Psoas muscle (tissue), 8 donors: ENCODE data around the gene ACKR3. TPM values are rescaled to one million over a fixed set of nuclear protein-coding genes. Genes with fewer than 3 reads are reported as not detected.
A peak's percentile ranks its signal among the peaks of the same experiment; 100 is the strongest.

Experiments used
- ATAC-seq, 4 donors: fragments of 200-7000 bp; cut with Tn5 transposase; one replicate each; pipeline ENCODE4 v1.9.1; 2020; ENCODE audit warnings: moderate library complexity in 3 of 4, mild to moderate bottlenecking in 2 of 4
- DNase-seq, 2 donors: peaks; one replicate each; pipeline ENCODE4 v3.0.0-alpha.2; 2020
- H3K27ac ChIP-seq: fragments of 200-600 bp; one replicate; pipeline ENCODE4 v1.8.0; 2022
- H3K27me3 ChIP-seq, 3 donors: fragments of 200-600 bp in 1 of 3; one replicate each; pipeline versions ENCODE4 v1.6.1 to v1.8.0; 2013 to 2022; ENCODE audit warnings: low read length in 2 of 3, mild to moderate bottlenecking in 2 of 3, moderate library complexity in 1 of 3; ENCODE audit not compliant: insufficient read depth in 3 of 3
- H3K36me3 ChIP-seq, 2 donors: fragments of 200-600 bp in 1 of 2; one replicate each; pipeline versions ENCODE4 v1.6.1 to v1.8.0; 2013 to 2022; ENCODE audit warnings: low read depth in 1 of 2, mild to moderate bottlenecking in 1 of 2, moderate library complexity in 1 of 2; ENCODE audit not compliant: insufficient read depth in 1 of 2
- H3K4me1 ChIP-seq: fragments of 200-600 bp; one replicate; pipeline ENCODE4 v1.8.0; 2022
- H3K4me3 ChIP-seq: fragments of 200-600 bp; one replicate; pipeline ENCODE4 v1.8.0; 2022; ENCODE audit warnings: mild to moderate bottlenecking
- H3K9me3 ChIP-seq: fragments of 200-600 bp; one replicate; pipeline ENCODE4 v1.8.0; 2022
- CTCF ChIP-seq: fragments of 200-600 bp; IDR thresholded peaks from one replicate; pipeline ENCODE4 v1.8.0; 2022; ENCODE audit warnings: antibody characterized with exemption
- WGBS, 3 donors: extraction: QIAGEN DNeasy Blood & Tissue Kit; methylation state at CpG; one replicate each; pipeline versions ENCODE4 v1.1.6 to v1.1.7; 2013; 5-methylcytosine and 5-hydroxymethylcytosine counted together
- intact Hi-C, 2 donors: fragments of 100-400 bp; cut with DNase I; formaldehyde crosslinking; loops; one replicate each; pipeline versions ENCODE4 v1.11.0 to v1.14.2; 2022
- polyA plus RNA-seq, 3 donors: library from polyadenylated mRNA; stranded (reverse); fragments of 200-250 nt; gene quantifications; one replicate each; pipeline ENCODE4 v1.2.3, GENCODE V29; 2013
- total RNA-seq, 4 donors: library from RNA; stranded (reverse); fragmentation: NEBNext Ultra II Directional in 2 of 4; extraction: Animal tissue kit (Norgen Biotek cat#: 25700) in 2 of 4; gene quantifications; one replicate each; pipeline versions ENCODE4 v1.2.1 to v1.2.4, GENCODE V29; 2021 to 2023
- donor health status: healthy with polysubstance abuse.
- donor health status: DM: no; HTN: no; CAD: no; lungs with moderate emphysema.
- donor health status: Bipolar disorder and iron deficiency.
- donor health status: healthy.
- donor health status: DM: yes; HTN: yes; CAD: no.
- donor health status: DM: no; HTN: no; CAD: no.
- donor health status: DM: no; HTN: no; CAD: no.
- donor health status: DM: yes; HTN: yes; CAD: no.

The ACKR3 gene
- total and polyA plus RNA-seq, 7 donors, result 7.8 to 25.3 (median 14.7) TPM

- Histone ChIP-seq H3K36me3 (peaks cover 0 to 20% of the 10 kb centered on the region in 2 donors), H3K4me3 (no peak overlapping the region), H3K4me1 (peaks cover 19% of the 10 kb centered on the region), H3K27ac (no peak overlapping the region), H3K9me3 (no peaks in the 10 kb centered on the region), H3K27me3 (no peaks in the 10 kb centered on the region)
- TF ChIP-seq CTCF, result no peak
- no peak for DNase-seq
- no peak for ATAC-seq
- 62 to 76% (median 73%) methylated on average over 7 of the region's 7 CpGs for WGBS, 3 donors
- intact Hi-C loops, result no loop called here
These were observed 11.9 kb downstream of the ACKR3 start for GRCh38 chr2:236581546-236581945.

- ATAC-seq (no peak), DNase-seq (peak in 1 of 2 donors; percentile 62)
- 89 to 92% (median 91%) methylated on average over 5 of the region's 5 CpGs for WGBS, 3 donors
These were observed 13.3 kb downstream of the ACKR3 start for GRCh38 chr2:236582968-236583367.

GRCh38 chr2:236583621-236584203 lies 14.1 kb downstream of the ACKR3 start:
- intact Hi-C loops, result no loop called here
- H3K9me3 ChIP-seq, result no peaks in the 10 kb centered on the region
- ATAC-seq, result peak in 1 of 4 donors; percentile 4

More at GRCh38 chr2:236582968-236583367, 13.3 kb downstream of the ACKR3 start:
- no peak for TF ChIP-seq CTCF
- peaks cover 0 to 20% of the 10 kb centered on the region in 2 donors for H3K36me3 ChIP-seq
- H3K9me3 ChIP-seq, result no peaks in the 10 kb centered on the region
- no peak overlapping the region for H3K4me3 ChIP-seq
- intact Hi-C loops, result no loop called here
- peaks cover 7% of the 10 kb centered on the region for H3K4me1 ChIP-seq
- no peak overlapping the region for H3K27ac ChIP-seq
- H3K27me3 ChIP-seq, result no peaks in the 10 kb centered on the region

GRCh38 chr2:236584521-236585384 lies 15.1 kb downstream of the ACKR3 start:
- Histone ChIP-seq H3K27me3 (no peaks in the 10 kb centered on the region), H3K27ac (no peak overlapping the region), H3K4me1 (peaks cover 1% of the 10 kb centered on the region), H3K36me3 (peaks cover 0 to 20% of the 10 kb centered on the region in 2 donors), H3K4me3 (no peak overlapping the region), H3K9me3 (no peaks in the 10 kb centered on the region)
- DNase-seq (peak in 1 of 2 donors; percentile 64), ATAC-seq (peak in 1 of 4 donors; percentile 20)
- 84 to 89% (median 85%) methylated on average over 16 of the region's 16 CpGs for WGBS, 3 donors
- intact Hi-C loops, result no loop called here
- TF ChIP-seq CTCF, result no peak

More at GRCh38 chr2:236583621-236584203, 14.1 kb downstream of the ACKR3 start:
- TF ChIP-seq CTCF, result no peak
- peak in 1 of 2 donors; percentile 57 for DNase-seq
- Histone ChIP-seq H3K27me3 (no peaks in the 10 kb centered on the region), H3K4me1 (peaks cover 7% of the 10 kb centered on the region), H3K4me3 (no peak overlapping the region), H3K36me3 (peaks cover 0 to 20% of the 10 kb centered on the region in 2 donors), H3K27ac (no peak overlapping the region)
- 92 to 96% (median 93%) methylated on average over 14 of the region's 14 CpGs for whole genome bisulfite sequencing, 3 donors
